Left ventricle myocardium inferior (tissue), 1 donor: ENCODE data around the gene SNRPN. TPM values are rescaled to one million over a fixed set of nuclear protein-coding genes. Genes with fewer than 3 reads are reported as not detected.
"Not testable (repeated sequence)": the region's sequence is repeated elsewhere in the genome, so short reads cannot be mapped to it uniquely, and the experiment has no call there.

Source experiments
- DNase-seq: peaks from one replicate; pipeline ENCODE4 v3.0.0-alpha.2; 2020
- H3K27ac ChIP-seq: fragments of 200-600 bp; replicated peaks from 2 replicates; pipeline ENCODE4 v1.8.0; 2021
- H3K27me3 ChIP-seq: fragments of 200-600 bp; 2 replicates; pipeline ENCODE4 v1.8.0; 2021; ENCODE audit warnings: low read depth
- H3K36me3 ChIP-seq: fragments of 200-600 bp; 2 replicates; pipeline ENCODE4 v1.8.0; 2021
- H3K4me1 ChIP-seq: fragments of 200-600 bp; 2 replicates; pipeline ENCODE4 v1.8.0; 2021
- H3K4me3 ChIP-seq: fragments of 200-600 bp; 2 replicates; pipeline ENCODE4 v1.8.0; 2021; ENCODE audit warnings: mild to moderate bottlenecking, moderate library complexity
- H3K9me3 ChIP-seq: fragments of 200-600 bp; replicated peaks from 2 replicates; pipeline ENCODE4 v1.8.0; 2021
- CTCF ChIP-seq: fragments of 200-600 bp; IDR thresholded peaks from 2 replicates; pipeline ENCODE4 v1.8.0; 2021; ENCODE audit warnings: antibody characterized with exemption, mild to moderate bottlenecking, borderline replicate concordance
- intact Hi-C: fragments of 100-400 bp; cut with micrococcal nuclease; formaldehyde crosslinking; loops from one replicate; pipeline ENCODE4 v1.11.0; 2022
- total RNA-seq: library from RNA; stranded (reverse); fragmentation: NEBNext Ultra II Directional; extraction: Animal tissue kit (Norgen Biotek cat#: 25700); gene quantifications from one replicate; pipeline ENCODE4 v1.2.1, GENCODE V29; 2021
- donor health status: DM: no; HTN: yes; CAD: no; lungs with severe emphysema.

Gene SNRPN
- total RNA-seq, 1 donor from 2014 or later, result 464 TPM

- DNase-seq, result no peak
- H3K4me3 ChIP-seq, result no peak overlapping the region
- no peaks in the 10 kb centered on the region for H3K4me1 ChIP-seq
- no peak for TF ChIP-seq CTCF
- H3K36me3 ChIP-seq, result peaks cover 100% of the 10 kb centered on the region
- peaks cover 89% of the 10 kb centered on the region for H3K9me3 ChIP-seq
- intact Hi-C loops, result no loop called here
- H3K27me3 ChIP-seq, result no peaks in the 10 kb centered on the region
- H3K27ac ChIP-seq, result no peak overlapping the region
Observed at GRCh38 chr15:24971052-24971451, 16.3 kb downstream of the SNRPN start.

GRCh38 chr15:24971772-24972171, 17.0 kb downstream of the SNRPN start:
- Histone ChIP-seq H3K4me1 (no peaks in the 10 kb centered on the region), H3K9me3 (peaks cover 85% of the 10 kb centered on the region)
- TF ChIP-seq CTCF, result no peak

GRCh38 chr15:24972707-24973106, 17.9 kb downstream of the SNRPN start:
- intact Hi-C loops, H3K27ac ChIP-seq, H3K27me3 ChIP-seq, DNase-seq, H3K4me1 ChIP-seq, H3K4me3 ChIP-seq: not testable (repeated sequence)
- Histone ChIP-seq H3K36me3 (peaks cover 100% of the 10 kb centered on the region), H3K9me3 (peaks cover 85% of the 10 kb centered on the region)

More at GRCh38 chr15:24971772-24972171, 17.0 kb downstream of the SNRPN start:
- Histone ChIP-seq H3K27ac (no peak overlapping the region), H3K27me3 (no peaks in the 10 kb centered on the region), H3K4me3 (no peak overlapping the region), H3K36me3 (peaks cover 100% of the 10 kb centered on the region)
- DNase-seq, result no peak
- intact Hi-C loops, result no loop called here

GRCh38 chr15:24976932-24977331, 22.1 kb downstream of the SNRPN start:
- peaks cover 1% of the 10 kb centered on the region for H3K4me1 ChIP-seq
- DNase-seq, result no peak
- no peak overlapping the region for H3K27ac ChIP-seq
- intact Hi-C loops, result no loop called here
- no peaks in the 10 kb centered on the region for H3K27me3 ChIP-seq
- H3K4me3 ChIP-seq, result no peak overlapping the region
- no peak for TF ChIP-seq CTCF
- peaks cover 100% of the 10 kb centered on the region for H3K36me3 ChIP-seq
- peaks cover 76% of the 10 kb centered on the region for H3K9me3 ChIP-seq

- H3K36me3 ChIP-seq, result peaks cover 100% of the 10 kb centered on the region
- H3K27ac ChIP-seq, result no peak overlapping the region
- DNase-seq, result no peak
- H3K4me1 ChIP-seq, result peaks cover 9% of the 10 kb centered on the region
- H3K27me3 ChIP-seq, result no peaks in the 10 kb centered on the region
- intact Hi-C loops, result no loop called here
- peaks cover 76% of the 10 kb centered on the region for H3K9me3 ChIP-seq
- no peak overlapping the region for H3K4me3 ChIP-seq
- no peak for TF ChIP-seq CTCF
Observed at GRCh38 chr15:24977686-24978085, 22.9 kb downstream of the SNRPN start.

- no peak for TF ChIP-seq CTCF
- no peak for DNase-seq
- intact Hi-C loops, result no loop called here
- Histone ChIP-seq H3K27me3 (no peaks in the 10 kb centered on the region), H3K4me3 (no peak overlapping the region), H3K36me3 (peaks cover 86% of the 10 kb centered on the region), H3K9me3 (peaks cover 93% of the 10 kb centered on the region), H3K4me1 (peaks cover 16% of the 10 kb centered on the region), H3K27ac (no peak overlapping the region)
Observed at GRCh38 chr15:24985224-24985623, 30.4 kb downstream of the SNRPN start.
